ENCODE results near the gene PTPN13.

PTPN13 gene

DNA sequence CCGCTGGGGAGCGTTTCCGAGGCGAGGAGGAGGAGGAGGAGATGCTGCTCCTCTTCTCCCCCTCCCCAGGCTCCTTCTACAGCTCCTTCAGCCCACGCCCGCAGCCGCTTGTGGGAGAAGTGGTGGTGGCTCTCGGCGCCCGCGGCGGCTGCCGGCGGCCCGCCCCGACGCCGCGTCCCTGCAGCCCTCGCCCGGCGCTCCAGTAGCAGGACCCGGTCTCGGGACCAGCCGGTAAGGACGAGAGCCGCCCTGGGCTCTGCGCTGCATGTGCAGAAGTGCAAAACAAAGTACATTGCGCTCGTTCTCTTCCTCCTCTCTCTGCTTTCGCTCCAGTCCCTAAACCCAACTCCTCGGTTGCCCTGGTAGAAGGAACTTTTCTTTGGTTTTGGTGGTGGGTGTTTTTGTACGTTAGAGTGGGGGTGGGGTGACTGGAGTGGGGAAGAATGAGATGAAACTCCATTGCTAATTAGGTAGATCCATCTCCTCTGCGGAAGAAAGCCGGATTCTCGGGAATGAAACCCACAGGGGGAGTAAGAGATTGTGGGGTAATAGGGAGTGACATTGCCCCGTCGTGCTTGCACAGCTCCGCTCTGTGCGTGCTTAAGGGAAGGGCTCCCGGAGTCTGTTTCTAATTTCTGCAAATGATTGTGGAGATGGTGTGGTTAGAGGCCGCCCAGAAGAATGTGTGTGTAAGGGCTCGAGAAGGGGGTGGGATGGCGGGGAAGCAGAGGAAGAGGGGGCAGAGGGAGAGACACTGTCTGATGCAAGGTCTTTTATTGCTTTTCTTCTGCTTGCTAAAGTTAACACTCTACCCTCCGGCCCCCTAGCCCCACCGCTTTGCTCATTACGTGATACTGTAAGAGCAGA lies 677 bp downstream of the PTPN13 start:
- no peaks in the 10 kb centered on the region for H3K9me3 ChIP-seq (ENCODE audit: control insufficient read depth, insufficient read depth, low read length)

DNA sequence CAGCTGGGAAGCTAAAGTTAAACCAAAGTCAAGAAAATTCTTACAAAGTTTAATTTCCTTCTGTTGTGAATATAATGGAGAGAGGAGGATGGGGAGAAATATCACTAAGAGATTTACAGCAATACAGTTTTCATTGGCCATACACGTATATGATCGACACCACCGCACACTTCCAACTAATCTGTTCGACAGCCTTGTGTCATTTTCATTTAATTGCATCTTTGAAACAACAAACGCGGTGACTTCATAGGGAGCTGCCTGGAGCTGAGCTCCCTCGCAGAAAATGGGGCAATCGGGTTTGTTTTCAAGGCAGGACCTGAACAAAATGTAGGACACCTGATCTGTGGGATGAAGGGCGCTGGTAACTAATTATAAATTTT lies 1.3 kb downstream of the PTPN13 start:
- Histone ChIP-seq H3K36me3 (ENCODE audit: control insufficient read depth, insufficient read depth, low read length) (no peaks in the 10 kb centered on the region), H3K4me3 (ENCODE audit: low read depth, low read length) (peak overlapping the region; percentile 97), H3K9ac (ENCODE audit: low read depth, low read length) (no peak overlapping the region), H3K27me3 (ENCODE audit: control insufficient read depth, insufficient read depth, low read length) (no peaks in the 10 kb centered on the region), H3K4me1 (ENCODE audit: control insufficient read depth, insufficient read depth, low read length) (peaks cover 12% of the 10 kb centered on the region), H3K9me3 (ENCODE audit: control insufficient read depth, insufficient read depth, low read length) (no peaks in the 10 kb centered on the region)

More for the DNA sequence above, 677 bp downstream of the PTPN13 start:
- Histone ChIP-seq H3K36me3 (ENCODE audit: control insufficient read depth, insufficient read depth, low read length) (no peaks in the 10 kb centered on the region), H3K27me3 (ENCODE audit: control insufficient read depth, insufficient read depth, low read length) (no peaks in the 10 kb centered on the region), H3K4me1 (ENCODE audit: control insufficient read depth, insufficient read depth, low read length) (peaks cover 12% of the 10 kb centered on the region), H3K9ac (ENCODE audit: low read depth, low read length) (peak overlapping the region; percentile 68), H3K4me3 (ENCODE audit: low read depth, low read length) (peak overlapping the region; percentile 97)

DNA sequence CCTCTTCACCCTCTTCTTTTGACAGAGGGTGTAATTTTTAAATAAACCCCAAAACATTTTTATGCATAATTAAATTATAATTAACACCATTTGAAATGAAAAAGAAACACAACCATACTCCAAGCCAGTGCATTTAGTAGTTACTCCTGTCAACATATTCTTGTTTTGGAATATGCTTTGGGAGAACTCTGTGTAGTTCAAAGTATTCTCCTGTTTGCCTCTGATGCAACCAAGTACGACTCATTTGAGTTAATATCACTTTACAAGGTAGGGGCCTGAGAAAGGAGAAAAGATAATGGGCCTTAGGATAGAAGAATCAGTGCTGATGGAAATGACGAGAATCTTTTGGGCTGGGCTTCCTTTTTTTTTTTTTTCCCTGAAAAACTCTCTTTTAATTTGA lies 2.7 kb downstream of the PTPN13 start:
- Histone ChIP-seq H3K9ac (ENCODE audit: low read depth, low read length) (no peak overlapping the region), H3K9me3 (ENCODE audit: control insufficient read depth, insufficient read depth, low read length) (no peaks in the 10 kb centered on the region), H3K4me1 (ENCODE audit: control insufficient read depth, insufficient read depth, low read length) (peaks cover 12% of the 10 kb centered on the region), H3K36me3 (ENCODE audit: control insufficient read depth, insufficient read depth, low read length) (no peaks in the 10 kb centered on the region), H3K4me3 (ENCODE audit: low read depth, low read length) (peak overlapping the region; percentile 97), H3K27me3 (ENCODE audit: control insufficient read depth, insufficient read depth, low read length) (no peaks in the 10 kb centered on the region)

- Histone ChIP-seq H3K9me3 (ENCODE audit: control insufficient read depth, insufficient read depth, low read length) (no peaks in the 10 kb centered on the region), H3K4me1 (ENCODE audit: control insufficient read depth, insufficient read depth, low read length) (peaks cover 2% of the 10 kb centered on the region), H3K9ac (ENCODE audit: low read depth, low read length) (no peak overlapping the region), H3K4me3 (ENCODE audit: low read depth, low read length) (no peak overlapping the region), H3K27me3 (ENCODE audit: control insufficient read depth, insufficient read depth, low read length) (no peaks in the 10 kb centered on the region), H3K36me3 (ENCODE audit: control insufficient read depth, insufficient read depth, low read length) (no peaks in the 10 kb centered on the region)
These were observed 6.0 kb downstream of the PTPN13 start for GRCh38 chr4:86600007-86600653.

- no peaks in the 10 kb centered on the region for H3K27me3 ChIP-seq (ENCODE audit: control insufficient read depth, insufficient read depth, low read length)
- no peaks in the 10 kb centered on the region for H3K9me3 ChIP-seq (ENCODE audit: control insufficient read depth, insufficient read depth, low read length)
- H3K4me1 ChIP-seq (ENCODE audit: control insufficient read depth, insufficient read depth, low read length): peaks cover 2% of the 10 kb centered on the region
- H3K9ac ChIP-seq (ENCODE audit: low read depth, low read length): no peak overlapping the region
- H3K4me3 ChIP-seq (ENCODE audit: low read depth, low read length): no peak overlapping the region
- H3K36me3 ChIP-seq (ENCODE audit: control insufficient read depth, insufficient read depth, low read length): no peaks in the 10 kb centered on the region
These were observed 9.3 kb downstream of the PTPN13 start for GRCh38 chr4:86603311-86603885.

GRCh38 chr4:86606809-86607208 lies 12.7 kb downstream of the PTPN13 start:
- Histone ChIP-seq H3K9ac (ENCODE audit: low read depth, low read length) (no peak overlapping the region), H3K4me1 (ENCODE audit: control insufficient read depth, insufficient read depth, low read length) (peaks cover 2% of the 10 kb centered on the region), H3K36me3 (ENCODE audit: control insufficient read depth, insufficient read depth, low read length) (no peaks in the 10 kb centered on the region), H3K9me3 (ENCODE audit: control insufficient read depth, insufficient read depth, low read length) (no peaks in the 10 kb centered on the region), H3K4me3 (ENCODE audit: low read depth, low read length) (no peak overlapping the region), H3K27me3 (ENCODE audit: control insufficient read depth, insufficient read depth, low read length) (no peaks in the 10 kb centered on the region)

DNA sequence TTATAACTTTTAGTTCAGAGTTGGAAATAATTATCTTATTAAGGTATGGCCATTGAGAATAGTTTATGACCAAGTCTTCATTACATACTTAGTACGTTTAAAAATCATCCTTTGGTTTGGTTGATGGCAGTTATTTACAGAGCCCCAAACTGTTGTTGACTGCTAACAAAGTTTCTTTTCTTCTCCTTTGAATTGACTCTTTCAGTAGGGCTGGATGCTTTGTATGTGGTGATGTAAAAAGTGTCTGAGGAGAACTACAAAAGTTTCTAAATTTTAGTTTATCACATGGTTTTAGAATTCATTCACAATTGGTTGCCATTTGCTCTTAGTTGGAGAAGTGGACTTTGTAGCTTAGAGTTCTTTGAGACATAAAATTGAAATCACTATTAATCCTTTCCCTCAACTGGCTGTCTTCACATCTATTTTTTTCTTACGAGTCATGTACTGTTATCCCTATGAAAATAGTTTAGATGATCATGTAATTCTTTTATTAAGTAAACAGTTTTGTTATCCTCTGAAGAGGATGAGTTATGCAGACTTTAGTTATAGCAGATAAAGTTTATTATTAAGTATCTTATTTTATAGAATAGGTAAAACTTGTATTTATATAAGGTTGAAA lies 14.8 kb downstream of the PTPN13 start:
- Histone ChIP-seq H3K36me3 (ENCODE audit: control insufficient read depth, insufficient read depth, low read length) (no peaks in the 10 kb centered on the region), H3K27me3 (ENCODE audit: control insufficient read depth, insufficient read depth, low read length) (no peaks in the 10 kb centered on the region), H3K9me3 (ENCODE audit: control insufficient read depth, insufficient read depth, low read length) (no peaks in the 10 kb centered on the region), H3K9ac (ENCODE audit: low read depth, low read length) (no peak overlapping the region), H3K4me3 (ENCODE audit: low read depth, low read length) (no peak overlapping the region), H3K4me1 (ENCODE audit: control insufficient read depth, insufficient read depth, low read length) (peaks cover 2% of the 10 kb centered on the region)

DNA sequence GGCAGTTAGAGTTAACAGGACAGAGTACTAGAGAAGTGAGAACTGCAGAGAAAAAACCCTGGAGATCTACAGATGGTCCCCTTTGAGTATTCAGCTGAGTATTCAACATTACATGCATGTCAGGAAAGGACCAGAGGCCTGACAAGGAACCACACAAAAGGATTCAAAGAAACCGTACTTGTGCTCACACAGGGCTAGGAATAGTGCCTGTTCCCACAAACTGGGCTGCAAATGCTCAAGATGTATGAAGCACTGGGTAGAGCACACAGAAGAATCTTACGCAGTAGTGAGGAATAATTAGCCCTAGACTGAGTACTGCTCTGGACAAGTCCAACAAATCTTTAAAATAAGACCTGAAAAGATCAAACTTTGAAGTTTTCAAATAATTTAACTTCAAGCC lies 17.6 kb downstream of the PTPN13 start:
- Histone ChIP-seq H3K4me1 (ENCODE audit: control insufficient read depth, insufficient read depth, low read length) (no peaks in the 10 kb centered on the region), H3K9me3 (ENCODE audit: control insufficient read depth, insufficient read depth, low read length) (no peaks in the 10 kb centered on the region), H3K27me3 (ENCODE audit: control insufficient read depth, insufficient read depth, low read length) (no peaks in the 10 kb centered on the region), H3K36me3 (ENCODE audit: control insufficient read depth, insufficient read depth, low read length) (no peaks in the 10 kb centered on the region), H3K4me3 (ENCODE audit: low read depth, low read length) (no peak overlapping the region), H3K9ac (ENCODE audit: low read depth, low read length) (no peak overlapping the region)

GRCh38 chr4:86613734-86614133 lies 19.6 kb downstream of the PTPN13 start:
- Histone ChIP-seq H3K9ac (ENCODE audit: low read depth, low read length) (no peak overlapping the region), H3K4me1 (ENCODE audit: control insufficient read depth, insufficient read depth, low read length) (no peaks in the 10 kb centered on the region), H3K27me3 (ENCODE audit: control insufficient read depth, insufficient read depth, low read length) (no peaks in the 10 kb centered on the region), H3K9me3 (ENCODE audit: control insufficient read depth, insufficient read depth, low read length) (no peaks in the 10 kb centered on the region), H3K36me3 (ENCODE audit: control insufficient read depth, insufficient read depth, low read length) (no peaks in the 10 kb centered on the region), H3K4me3 (ENCODE audit: low read depth, low read length) (no peak overlapping the region)

- no peak overlapping the region for H3K9ac ChIP-seq (ENCODE audit: low read depth, low read length)
- H3K27me3 ChIP-seq (ENCODE audit: control insufficient read depth, insufficient read depth, low read length): no peaks in the 10 kb centered on the region
- no peaks in the 10 kb centered on the region for H3K9me3 ChIP-seq (ENCODE audit: control insufficient read depth, insufficient read depth, low read length)
- H3K4me1 ChIP-seq (ENCODE audit: control insufficient read depth, insufficient read depth, low read length): no peaks in the 10 kb centered on the region
- H3K36me3 ChIP-seq (ENCODE audit: control insufficient read depth, insufficient read depth, low read length): no peaks in the 10 kb centered on the region
- no peak overlapping the region for H3K4me3 ChIP-seq (ENCODE audit: low read depth, low read length)
These were observed 20.8 kb downstream of the PTPN13 start for GRCh38 chr4:86614865-86615264.

DNA sequence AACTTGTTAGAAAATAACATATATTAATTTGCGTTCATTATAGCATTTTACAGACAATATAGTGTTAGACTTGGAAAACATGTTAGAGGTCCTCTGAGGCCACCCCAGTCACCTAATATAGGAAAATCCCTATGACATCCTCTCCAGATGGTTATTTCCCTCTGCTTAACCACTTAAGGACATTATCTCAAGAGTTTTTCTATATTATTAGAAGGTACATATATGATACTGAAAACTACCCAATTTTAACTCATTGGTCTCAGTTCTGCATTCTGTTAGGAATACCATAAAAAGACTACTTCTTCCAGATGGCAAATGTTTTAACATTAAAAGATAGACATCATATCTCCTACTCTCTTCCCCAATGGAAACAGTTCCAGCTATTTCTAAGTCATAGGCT lies 21.4 kb downstream of the PTPN13 start:
- H3K4me3 ChIP-seq (ENCODE audit: low read depth, low read length): no peak overlapping the region
- no peaks in the 10 kb centered on the region for H3K36me3 ChIP-seq (ENCODE audit: control insufficient read depth, insufficient read depth, low read length)
- no peaks in the 10 kb centered on the region for H3K27me3 ChIP-seq (ENCODE audit: control insufficient read depth, insufficient read depth, low read length)
- no peaks in the 10 kb centered on the region for H3K9me3 ChIP-seq (ENCODE audit: control insufficient read depth, insufficient read depth, low read length)
- H3K4me1 ChIP-seq (ENCODE audit: control insufficient read depth, insufficient read depth, low read length): no peaks in the 10 kb centered on the region
- no peak overlapping the region for H3K9ac ChIP-seq (ENCODE audit: low read depth, low read length)

Measured in iPS-15b (cell line).